ENCODE results near the gene MCRIP1. TPM values are rescaled to one million over a fixed set of nuclear protein-coding genes. Genes with fewer than 3 reads are reported as not detected.

Gene MCRIP1
- total RNA-seq, 1 donor from 2014 or later: 106 TPM

GRCh38 chr17:81817758-81818147 is 15.3 kb downstream of the MCRIP1 start:
- no peak overlapping the region for H3K27ac ChIP-seq (ENCODE audit: low read depth, low read length)
- Mint-ChIP-seq H3K4me3 (ENCODE audit: unreplicated experiment) (no peak overlapping the region), H3K27ac (ENCODE audit: unreplicated experiment) (no peak overlapping the region)

GRCh38 chr17:81815646-81815986 is 17.5 kb downstream of the MCRIP1 start:
- no peak for FAIRE-seq
- TF ChIP-seq EZH2 (IDR thresholded peaks at IDR 0.05; ENCODE audit: insufficient read depth, low read length): no peak
- TF ChIP-seq CTCF (IDR thresholded peaks at IDR 0.05; ENCODE audit: insufficient read depth, low read depth, low read length): no peak
- H3K9me3 ChIP-seq (ENCODE audit: insufficient read depth, low read depth, low read length): no peaks in the 10 kb centered on the region

More at GRCh38 chr17:81817758-81818147, 15.3 kb downstream of the MCRIP1 start:
- Histone ChIP-seq H3K36me3 (ENCODE audit: insufficient read depth, low read length) (no peaks in the 10 kb centered on the region), H3K9me3 (ENCODE audit: insufficient read depth, low read depth, low read length) (no peaks in the 10 kb centered on the region), H3K9ac (ENCODE audit: low read length) (no peak overlapping the region), H3K4me2 (ENCODE audit: low read length) (no peak overlapping the region), H4K20me1 (ENCODE audit: insufficient read depth, low read length) (peaks cover 6% of the 10 kb centered on the region), H3K27me3 (ENCODE audit: insufficient read depth, low read length) (peaks cover 4% of the 10 kb centered on the region), H3K4me3 (ENCODE audit: insufficient read depth, low read depth, low read length) (no peak overlapping the region), H3K4me1 (ENCODE audit: insufficient read depth, low read length) (no peaks in the 10 kb centered on the region), H2AFZ (ENCODE audit: low read depth, low read length) (no peak overlapping the region), H3K79me2 (ENCODE audit: insufficient read depth, low read length) (no peaks in the 10 kb centered on the region)
- Mint-ChIP-seq H3K27me3 (ENCODE audit: low read depth, unreplicated experiment) (peaks cover 15% of the 10 kb centered on the region), H3K9me3 (ENCODE audit: unreplicated experiment) (no peaks in the 10 kb centered on the region), H3K36me3 (ENCODE audit: low read depth, unreplicated experiment) (no peaks in the 10 kb centered on the region), H3K4me1 (ENCODE audit: low read depth, unreplicated experiment) (peaks cover 4% of the 10 kb centered on the region)
- DNase-seq (ENCODE audit: low read depth) (no peak), FAIRE-seq (no peak)
- TF ChIP-seq CTCF (IDR thresholded peaks at IDR 0.05; ENCODE audit: insufficient read depth, low read depth, low read length) (no peak), EZH2 (IDR thresholded peaks at IDR 0.05; ENCODE audit: insufficient read depth, low read length) (no peak)

GRCh38 chr17:81814748-81815645 is 18.1 kb downstream of the MCRIP1 start:
- Histone ChIP-seq H2AFZ (ENCODE audit: low read depth, low read length) (no peak overlapping the region), H3K9ac (ENCODE audit: low read length) (no peak overlapping the region), H3K4me3 (ENCODE audit: insufficient read depth, low read depth, low read length) (no peak overlapping the region), H3K79me2 (ENCODE audit: insufficient read depth, low read length) (no peaks in the 10 kb centered on the region), H3K36me3 (ENCODE audit: insufficient read depth, low read length) (no peaks in the 10 kb centered on the region), H4K20me1 (ENCODE audit: insufficient read depth, low read length) (no peaks in the 10 kb centered on the region), H3K4me1 (ENCODE audit: insufficient read depth, low read length) (no peaks in the 10 kb centered on the region), H3K27me3 (ENCODE audit: insufficient read depth, low read length) (peaks cover 4% of the 10 kb centered on the region), H3K27ac (ENCODE audit: low read depth, low read length) (no peak overlapping the region), H3K4me2 (ENCODE audit: low read length) (no peak overlapping the region), H3K9me3 (ENCODE audit: insufficient read depth, low read depth, low read length) (no peaks in the 10 kb centered on the region)
- TF ChIP-seq CTCF (IDR thresholded peaks at IDR 0.05; ENCODE audit: insufficient read depth, low read depth, low read length) (no peak), EZH2 (IDR thresholded peaks at IDR 0.05; ENCODE audit: insufficient read depth, low read length) (no peak)
- Mint-ChIP-seq H3K9me3 (ENCODE audit: unreplicated experiment) (no peaks in the 10 kb centered on the region), H3K27me3 (ENCODE audit: low read depth, unreplicated experiment) (peaks cover 15% of the 10 kb centered on the region), H3K27ac (ENCODE audit: unreplicated experiment) (no peak overlapping the region), H3K4me1 (ENCODE audit: low read depth, unreplicated experiment) (peaks cover 4% of the 10 kb centered on the region), H3K4me3 (ENCODE audit: unreplicated experiment) (no peak overlapping the region), H3K36me3 (ENCODE audit: low read depth, unreplicated experiment) (no peaks in the 10 kb centered on the region)
- no peak for FAIRE-seq
- no peak for DNase-seq (ENCODE audit: low read depth)

More at GRCh38 chr17:81815646-81815986, 17.5 kb downstream of the MCRIP1 start:
- Histone ChIP-seq H3K9ac (ENCODE audit: low read length) (no peak overlapping the region), H3K4me2 (ENCODE audit: low read length) (no peak overlapping the region), H3K79me2 (ENCODE audit: insufficient read depth, low read length) (no peaks in the 10 kb centered on the region), H3K27me3 (ENCODE audit: insufficient read depth, low read length) (peaks cover 4% of the 10 kb centered on the region), H4K20me1 (ENCODE audit: insufficient read depth, low read length) (no peaks in the 10 kb centered on the region), H3K36me3 (ENCODE audit: insufficient read depth, low read length) (no peaks in the 10 kb centered on the region), H3K27ac (ENCODE audit: low read depth, low read length) (no peak overlapping the region), H2AFZ (ENCODE audit: low read depth, low read length) (no peak overlapping the region), H3K4me3 (ENCODE audit: insufficient read depth, low read depth, low read length) (no peak overlapping the region), H3K4me1 (ENCODE audit: insufficient read depth, low read length) (no peaks in the 10 kb centered on the region)
- Mint-ChIP-seq H3K9me3 (ENCODE audit: unreplicated experiment) (no peaks in the 10 kb centered on the region), H3K27me3 (ENCODE audit: low read depth, unreplicated experiment) (peaks cover 15% of the 10 kb centered on the region), H3K27ac (ENCODE audit: unreplicated experiment) (no peak overlapping the region), H3K36me3 (ENCODE audit: low read depth, unreplicated experiment) (no peaks in the 10 kb centered on the region), H3K4me1 (ENCODE audit: low read depth, unreplicated experiment) (peaks cover 4% of the 10 kb centered on the region), H3K4me3 (ENCODE audit: unreplicated experiment) (no peak overlapping the region)
- DNase-seq (ENCODE audit: low read depth): no peak

Measured in astrocyte (in vitro differentiated cells and primary cell).